ENCODE measurements around the gene ARID1A.

DNA sequence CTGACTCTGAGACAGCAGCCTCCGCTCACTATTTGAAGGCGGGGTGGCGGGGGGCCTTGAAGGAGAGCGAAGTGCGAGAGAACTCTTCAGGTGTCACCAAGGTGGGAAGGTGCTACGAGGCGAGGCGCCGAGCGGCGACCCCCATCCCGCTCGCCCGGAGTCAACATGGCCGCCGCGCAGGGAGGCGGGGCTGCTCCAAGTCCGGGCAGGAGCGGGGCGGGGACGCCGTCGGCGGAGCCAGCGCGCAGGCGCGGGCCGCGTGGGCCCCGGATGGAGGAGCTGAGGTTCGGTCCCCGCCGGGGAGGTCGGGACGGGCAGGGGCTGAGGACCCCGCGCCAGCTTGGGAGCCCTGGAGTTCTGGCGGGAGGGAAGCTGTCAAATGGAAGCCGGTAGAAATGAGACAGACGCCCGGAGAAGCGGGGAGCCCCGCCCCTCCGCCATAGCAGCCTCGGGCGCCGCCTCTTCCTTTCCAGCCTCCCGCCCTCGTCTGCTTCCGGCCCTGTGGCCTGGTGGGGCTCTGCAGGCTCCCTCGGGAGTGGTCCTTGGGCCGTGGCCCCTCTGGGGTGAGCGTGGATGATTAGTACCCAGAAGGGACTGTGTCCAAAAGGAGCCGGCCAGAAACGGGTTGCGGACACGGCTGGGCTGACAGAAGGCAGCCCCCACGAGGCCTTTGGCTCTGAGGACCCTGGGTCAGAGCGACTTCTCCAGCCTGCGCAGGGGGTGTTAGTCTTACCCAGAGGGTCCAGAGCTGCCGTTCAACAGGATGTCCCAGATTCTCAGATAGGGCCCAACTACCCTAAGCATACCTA, 92.1 kb downstream of the ARID1A start, which contains the start of gene PIGV:
- TF ChIP-seq, protein P1, sequence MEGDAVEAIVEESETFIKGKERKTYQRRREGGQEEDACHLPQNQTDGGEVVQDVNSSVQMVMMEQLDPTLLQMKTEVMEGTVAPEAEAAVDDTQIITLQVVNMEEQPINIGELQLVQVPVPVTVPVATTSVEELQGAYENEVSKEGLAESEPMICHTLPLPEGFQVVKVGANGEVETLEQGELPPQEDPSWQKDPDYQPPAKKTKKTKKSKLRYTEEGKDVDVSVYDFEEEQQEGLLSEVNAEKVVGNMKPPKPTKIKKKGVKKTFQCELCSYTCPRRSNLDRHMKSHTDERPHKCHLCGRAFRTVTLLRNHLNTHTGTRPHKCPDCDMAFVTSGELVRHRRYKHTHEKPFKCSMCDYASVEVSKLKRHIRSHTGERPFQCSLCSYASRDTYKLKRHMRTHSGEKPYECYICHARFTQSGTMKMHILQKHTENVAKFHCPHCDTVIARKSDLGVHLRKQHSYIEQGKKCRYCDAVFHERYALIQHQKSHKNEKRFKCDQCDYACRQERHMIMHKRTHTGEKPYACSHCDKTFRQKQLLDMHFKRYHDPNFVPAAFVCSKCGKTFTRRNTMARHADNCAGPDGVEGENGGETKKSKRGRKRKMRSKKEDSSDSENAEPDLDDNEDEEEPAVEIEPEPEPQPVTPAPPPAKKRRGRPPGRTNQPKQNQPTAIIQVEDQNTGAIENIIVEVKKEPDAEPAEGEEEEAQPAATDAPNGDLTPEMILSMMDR (IDR thresholded peaks at IDR 0.05), result peak in 2 of 4 experiments; percentile 42 to 47
- TF ChIP-seq POLR2AphosphoS5 (IDR thresholded peaks at IDR 0.05) (peak; percentile 76 to 97 (median 94)), POLR2A (IDR thresholded peaks at IDR 0.05) (peak; percentile 90), EP300 (IDR thresholded peaks at IDR 0.05) (no peak)

All from sigmoid colon (tissue), 4 donors.